Gastroesophageal sphincter (tissue), 3 donors: ENCODE data around the gene SLC6A16.

Experiments used
- EP300 ChIP-seq: sonication (generic); formaldehyde crosslinking; IDR thresholded peaks from one replicate; pipeline ENCODE4 v1.6.1; 2017; ENCODE audit warnings: antibody characterized with exemption, mild to moderate bottlenecking
- TF ChIP-seq, protein P1 (sequence below), 4 experiments: fragments of 200-600 bp in 2 of 4; fragments of 450-650 bp in 2 of 4; sonication (generic) in 1 of 4; IDR thresholded peaks; one replicate each; pipeline ENCODE4 v1.5.1; 2017 to 2019; ENCODE audit warnings: antibody characterized with exemption in 4 of 4, mild to moderate bottlenecking in 2 of 4, moderate library complexity in 2 of 4

DNA sequence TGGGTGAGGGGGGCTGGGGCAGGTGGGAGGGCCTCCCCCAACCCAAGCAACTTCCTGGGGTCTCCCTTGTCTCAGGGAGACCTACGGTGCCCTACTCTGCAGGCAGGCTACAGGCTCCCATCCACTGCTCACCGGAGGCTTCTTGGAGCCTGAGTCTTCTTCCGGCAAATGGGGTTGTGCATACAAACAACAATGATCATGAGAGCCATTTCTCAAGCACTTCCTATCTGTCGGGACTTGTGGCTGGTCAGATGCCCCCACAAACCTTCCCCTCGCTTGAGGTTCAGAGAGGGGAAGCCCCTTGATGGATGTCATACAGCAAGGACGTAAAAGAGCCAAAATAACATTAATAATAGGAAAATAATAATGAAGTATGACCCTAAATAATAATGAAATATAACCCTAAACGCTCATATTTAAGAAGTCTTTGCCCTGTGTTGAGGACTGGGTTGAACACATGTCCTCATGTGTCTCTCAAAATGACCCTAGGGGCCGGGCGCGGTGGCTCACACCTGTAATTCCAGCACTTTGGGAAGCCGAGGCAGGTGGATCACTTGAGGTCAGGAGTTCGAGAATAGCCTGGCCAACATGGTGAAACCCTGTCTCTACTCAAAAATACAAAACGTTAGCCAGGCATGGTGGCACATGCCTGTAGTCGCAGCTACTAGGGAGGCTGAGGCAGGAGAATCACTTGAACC is 10.9 kb upstream of the SLC6A16 start:
- TF ChIP-seq, protein P1, sequence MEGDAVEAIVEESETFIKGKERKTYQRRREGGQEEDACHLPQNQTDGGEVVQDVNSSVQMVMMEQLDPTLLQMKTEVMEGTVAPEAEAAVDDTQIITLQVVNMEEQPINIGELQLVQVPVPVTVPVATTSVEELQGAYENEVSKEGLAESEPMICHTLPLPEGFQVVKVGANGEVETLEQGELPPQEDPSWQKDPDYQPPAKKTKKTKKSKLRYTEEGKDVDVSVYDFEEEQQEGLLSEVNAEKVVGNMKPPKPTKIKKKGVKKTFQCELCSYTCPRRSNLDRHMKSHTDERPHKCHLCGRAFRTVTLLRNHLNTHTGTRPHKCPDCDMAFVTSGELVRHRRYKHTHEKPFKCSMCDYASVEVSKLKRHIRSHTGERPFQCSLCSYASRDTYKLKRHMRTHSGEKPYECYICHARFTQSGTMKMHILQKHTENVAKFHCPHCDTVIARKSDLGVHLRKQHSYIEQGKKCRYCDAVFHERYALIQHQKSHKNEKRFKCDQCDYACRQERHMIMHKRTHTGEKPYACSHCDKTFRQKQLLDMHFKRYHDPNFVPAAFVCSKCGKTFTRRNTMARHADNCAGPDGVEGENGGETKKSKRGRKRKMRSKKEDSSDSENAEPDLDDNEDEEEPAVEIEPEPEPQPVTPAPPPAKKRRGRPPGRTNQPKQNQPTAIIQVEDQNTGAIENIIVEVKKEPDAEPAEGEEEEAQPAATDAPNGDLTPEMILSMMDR (IDR thresholded peaks at IDR 0.05), result no peak
- no peak for TF ChIP-seq EP300
